ENCODE results near the gene KLK13. TPM values are rescaled to one million over a fixed set of nuclear protein-coding genes. Genes with fewer than 3 reads are reported as not detected.

The KLK13 gene
- total and polyA plus RNA-seq, 2 of the 13 experiments (the other 11 are each of a cell fraction or from before 2014, with no cell fraction given) = 0.09 TPM; not detected in 1

DNA sequence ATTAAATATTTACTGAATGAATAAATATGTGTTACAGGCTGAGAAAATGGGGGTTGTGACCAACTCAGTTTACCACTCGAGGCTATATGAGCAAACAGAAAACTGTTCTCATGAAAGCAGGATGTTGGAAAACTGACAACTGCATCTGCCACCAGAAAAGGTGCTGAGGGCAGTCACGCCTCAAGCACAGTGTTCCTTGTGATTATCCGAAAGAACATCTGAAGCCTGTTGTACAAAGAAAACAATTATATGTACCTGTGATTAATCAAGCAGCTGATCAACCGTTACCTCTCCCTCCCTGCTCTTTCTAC lies 6.2 kb upstream of the KLK13 start (continued):
- TF ChIP-seq, protein P1, sequence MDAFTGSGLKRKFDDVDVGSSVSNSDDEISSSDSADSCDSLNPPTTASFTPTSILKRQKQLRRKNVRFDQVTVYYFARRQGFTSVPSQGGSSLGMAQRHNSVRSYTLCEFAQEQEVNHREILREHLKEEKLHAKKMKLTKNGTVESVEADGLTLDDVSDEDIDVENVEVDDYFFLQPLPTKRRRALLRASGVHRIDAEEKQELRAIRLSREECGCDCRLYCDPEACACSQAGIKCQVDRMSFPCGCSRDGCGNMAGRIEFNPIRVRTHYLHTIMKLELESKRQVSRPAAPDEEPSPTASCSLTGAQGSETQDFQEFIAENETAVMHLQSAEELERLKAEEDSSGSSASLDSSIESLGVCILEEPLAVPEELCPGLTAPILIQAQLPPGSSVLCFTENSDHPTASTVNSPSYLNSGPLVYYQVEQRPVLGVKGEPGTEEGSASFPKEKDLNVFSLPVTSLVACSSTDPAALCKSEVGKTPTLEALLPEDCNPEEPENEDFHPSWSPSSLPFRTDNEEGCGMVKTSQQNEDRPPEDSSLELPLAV (CRISPR knock-in tag; conservative IDR thresholded peaks at IDR 0.05; ENCODE audit: low read depth) = no peak
- TF ChIP-seq, protein P2, sequence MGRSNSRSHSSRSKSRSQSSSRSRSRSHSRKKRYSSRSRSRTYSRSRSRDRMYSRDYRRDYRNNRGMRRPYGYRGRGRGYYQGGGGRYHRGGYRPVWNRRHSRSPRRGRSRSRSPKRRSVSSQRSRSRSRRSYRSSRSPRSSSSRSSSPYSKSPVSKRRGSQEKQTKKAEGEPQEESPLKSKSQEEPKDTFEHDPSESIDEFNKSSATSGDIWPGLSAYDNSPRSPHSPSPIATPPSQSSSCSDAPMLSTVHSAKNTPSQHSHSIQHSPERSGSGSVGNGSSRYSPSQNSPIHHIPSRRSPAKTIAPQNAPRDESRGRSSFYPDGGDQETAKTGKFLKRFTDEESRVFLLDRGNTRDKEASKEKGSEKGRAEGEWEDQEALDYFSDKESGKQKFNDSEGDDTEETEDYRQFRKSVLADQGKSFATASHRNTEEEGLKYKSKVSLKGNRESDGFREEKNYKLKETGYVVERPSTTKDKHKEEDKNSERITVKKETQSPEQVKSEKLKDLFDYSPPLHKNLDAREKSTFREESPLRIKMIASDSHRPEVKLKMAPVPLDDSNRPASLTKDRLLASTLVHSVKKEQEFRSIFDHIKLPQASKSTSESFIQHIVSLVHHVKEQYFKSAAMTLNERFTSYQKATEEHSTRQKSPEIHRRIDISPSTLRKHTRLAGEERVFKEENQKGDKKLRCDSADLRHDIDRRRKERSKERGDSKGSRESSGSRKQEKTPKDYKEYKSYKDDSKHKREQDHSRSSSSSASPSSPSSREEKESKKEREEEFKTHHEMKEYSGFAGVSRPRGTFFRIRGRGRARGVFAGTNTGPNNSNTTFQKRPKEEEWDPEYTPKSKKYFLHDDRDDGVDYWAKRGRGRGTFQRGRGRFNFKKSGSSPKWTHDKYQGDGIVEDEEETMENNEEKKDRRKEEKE (IDR thresholded peaks at IDR 0.05) = no peak

DNA sequence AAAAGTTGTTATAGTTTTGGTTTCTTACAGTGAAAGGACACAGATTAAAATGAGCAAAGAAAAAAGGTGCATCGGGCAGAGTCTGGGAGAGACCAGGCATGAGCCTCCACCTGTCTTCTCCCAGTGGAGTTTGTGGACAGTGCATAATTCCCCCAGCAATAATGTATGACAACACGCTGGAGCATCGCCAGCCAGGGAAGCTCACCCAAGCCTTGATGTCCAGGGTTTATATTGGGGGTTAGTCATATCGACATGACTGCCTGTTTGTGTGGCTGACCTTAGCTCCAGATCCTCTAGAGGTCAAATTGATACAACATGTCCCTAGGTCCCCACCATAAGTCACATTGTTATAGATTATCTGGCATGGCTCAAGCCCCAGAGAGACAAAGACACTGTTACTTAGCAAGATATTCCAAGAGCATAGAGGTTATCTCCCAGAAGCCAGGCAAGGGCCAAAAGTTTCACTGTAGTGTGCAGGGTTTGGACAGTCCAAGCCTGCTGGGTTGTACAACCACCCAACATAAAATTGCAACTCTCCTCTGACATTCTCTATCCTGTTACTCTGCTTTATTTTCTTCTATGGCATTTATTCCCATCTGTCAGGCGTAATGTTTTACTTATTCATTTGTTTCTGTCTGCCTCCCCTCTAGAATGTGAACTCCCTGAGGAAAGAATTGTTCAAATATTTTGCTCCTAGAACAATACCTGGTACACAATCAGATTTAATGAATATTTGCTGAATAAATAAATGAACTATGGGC lies 5.6 kb upstream of the KLK13 start:
- no peak overlapping the region for H3K27ac ChIP-seq (ENCODE audit: extremely low read length, insufficient read depth, low read length)
- in situ Hi-C loops (cut with HindIII; ENCODE audit: extremely low pct_ligation_motif_present, low pct_unique_long_range_greater_than_20kb) (no loop called here), intact Hi-C loops (cut with micrococcal nuclease; ENCODE audit: unreplicated experiment) (no loop called here)
- H3K79me2 ChIP-seq (ENCODE audit: insufficient read depth, low read length) = no peaks in the 10 kb centered on the region
- H3K4me2 ChIP-seq (ENCODE audit: low read depth, low read length) = no peak overlapping the region
- ATAC-seq (no peak), FAIRE-seq (no peak), DNase-seq (ENCODE audit: low spot score) (no peak)
- WGBS (ENCODE audit: low lambda C conversion rate) = 19% methylated on average over 3 of the region's 5 CpGs
- peaks cover 11% of the 10 kb centered on the region; the same call in 1 of the 2 replicates for H3K9me3 ChIP-seq (ENCODE audit: low read length)
- no peak overlapping the region for H3K4me3 ChIP-seq (replicated peaks in 1 of 3; ENCODE audit: insufficient read depth in 1 of 3, low read depth in 2 of 3, low read length in 3 of 3)
- peaks cover 0 to 3% of the 10 kb centered on the region in 2 experiments; a peak in 2 of 5 replicates for H3K27me3 ChIP-seq (ENCODE audit: control insufficient read depth in 1 of 2, insufficient read depth in 2 of 2, low read length in 2 of 2)
- H2AFZ ChIP-seq (ENCODE audit: low read length) = no peak overlapping the region
- no peak overlapping the region for H3K9ac ChIP-seq (ENCODE audit: insufficient read depth, low read depth, low read length)
- H4K20me1 ChIP-seq (ENCODE audit: insufficient read depth, low read length) = no peaks in the 10 kb centered on the region
- no TSS peak for BruUV-seq (replicated peaks)
- CTCF ChIA-PET (ENCODE audit: low intra/inter-chr PET ratio, low total read pairs) = no interaction called here
- no peaks in the 10 kb centered on the region for H3K36me3 ChIP-seq (replicated peaks in 1 of 2; ENCODE audit: control insufficient read depth in 1 of 2, insufficient read depth in 2 of 2, low read length in 2 of 2)
- no peaks in the 10 kb centered on the region for H3K4me1 ChIP-seq (ENCODE audit: insufficient read depth, low read length)
- POLR2A ChIA-PET = no interaction called here
- TF ChIP-seq SMAD1 (CRISPR knock-in tag; IDR thresholded peaks at IDR 0.05; ENCODE audit: borderline replicate concordance, low read depth) (no peak), ZNF776 (CRISPR knock-in tag; IDR thresholded peaks at IDR 0.05) (no peak), GTF3A (CRISPR knock-in tag; conservative IDR thresholded peaks at IDR 0.05) (no peak)
- TF ChIP-seq, protein P3, sequence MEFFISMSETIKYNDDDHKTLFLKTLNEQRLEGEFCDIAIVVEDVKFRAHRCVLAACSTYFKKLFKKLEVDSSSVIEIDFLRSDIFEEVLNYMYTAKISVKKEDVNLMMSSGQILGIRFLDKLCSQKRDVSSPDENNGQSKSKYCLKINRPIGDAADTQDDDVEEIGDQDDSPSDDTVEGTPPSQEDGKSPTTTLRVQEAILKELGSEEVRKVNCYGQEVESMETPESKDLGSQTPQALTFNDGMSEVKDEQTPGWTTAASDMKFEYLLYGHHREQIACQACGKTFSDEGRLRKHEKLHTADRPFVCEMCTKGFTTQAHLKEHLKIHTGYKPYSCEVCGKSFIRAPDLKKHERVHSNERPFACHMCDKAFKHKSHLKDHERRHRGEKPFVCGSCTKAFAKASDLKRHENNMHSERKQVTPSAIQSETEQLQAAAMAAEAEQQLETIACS (CRISPR knock-in tag; IDR thresholded peaks at IDR 0.05) = no peak
- TF ChIP-seq, protein P4, sequence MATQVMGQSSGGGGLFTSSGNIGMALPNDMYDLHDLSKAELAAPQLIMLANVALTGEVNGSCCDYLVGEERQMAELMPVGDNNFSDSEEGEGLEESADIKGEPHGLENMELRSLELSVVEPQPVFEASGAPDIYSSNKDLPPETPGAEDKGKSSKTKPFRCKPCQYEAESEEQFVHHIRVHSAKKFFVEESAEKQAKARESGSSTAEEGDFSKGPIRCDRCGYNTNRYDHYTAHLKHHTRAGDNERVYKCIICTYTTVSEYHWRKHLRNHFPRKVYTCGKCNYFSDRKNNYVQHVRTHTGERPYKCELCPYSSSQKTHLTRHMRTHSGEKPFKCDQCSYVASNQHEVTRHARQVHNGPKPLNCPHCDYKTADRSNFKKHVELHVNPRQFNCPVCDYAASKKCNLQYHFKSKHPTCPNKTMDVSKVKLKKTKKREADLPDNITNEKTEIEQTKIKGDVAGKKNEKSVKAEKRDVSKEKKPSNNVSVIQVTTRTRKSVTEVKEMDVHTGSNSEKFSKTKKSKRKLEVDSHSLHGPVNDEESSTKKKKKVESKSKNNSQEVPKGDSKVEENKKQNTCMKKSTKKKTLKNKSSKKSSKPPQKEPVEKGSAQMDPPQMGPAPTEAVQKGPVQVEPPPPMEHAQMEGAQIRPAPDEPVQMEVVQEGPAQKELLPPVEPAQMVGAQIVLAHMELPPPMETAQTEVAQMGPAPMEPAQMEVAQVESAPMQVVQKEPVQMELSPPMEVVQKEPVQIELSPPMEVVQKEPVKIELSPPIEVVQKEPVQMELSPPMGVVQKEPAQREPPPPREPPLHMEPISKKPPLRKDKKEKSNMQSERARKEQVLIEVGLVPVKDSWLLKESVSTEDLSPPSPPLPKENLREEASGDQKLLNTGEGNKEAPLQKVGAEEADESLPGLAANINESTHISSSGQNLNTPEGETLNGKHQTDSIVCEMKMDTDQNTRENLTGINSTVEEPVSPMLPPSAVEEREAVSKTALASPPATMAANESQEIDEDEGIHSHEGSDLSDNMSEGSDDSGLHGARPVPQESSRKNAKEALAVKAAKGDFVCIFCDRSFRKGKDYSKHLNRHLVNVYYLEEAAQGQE (IDR thresholded peaks at IDR 0.05; ENCODE audit: borderline replicate concordance in 1 of 2, low read depth in 1 of 2, low read length in 2 of 2) = no peak
- TF ChIP-seq, protein P5, sequence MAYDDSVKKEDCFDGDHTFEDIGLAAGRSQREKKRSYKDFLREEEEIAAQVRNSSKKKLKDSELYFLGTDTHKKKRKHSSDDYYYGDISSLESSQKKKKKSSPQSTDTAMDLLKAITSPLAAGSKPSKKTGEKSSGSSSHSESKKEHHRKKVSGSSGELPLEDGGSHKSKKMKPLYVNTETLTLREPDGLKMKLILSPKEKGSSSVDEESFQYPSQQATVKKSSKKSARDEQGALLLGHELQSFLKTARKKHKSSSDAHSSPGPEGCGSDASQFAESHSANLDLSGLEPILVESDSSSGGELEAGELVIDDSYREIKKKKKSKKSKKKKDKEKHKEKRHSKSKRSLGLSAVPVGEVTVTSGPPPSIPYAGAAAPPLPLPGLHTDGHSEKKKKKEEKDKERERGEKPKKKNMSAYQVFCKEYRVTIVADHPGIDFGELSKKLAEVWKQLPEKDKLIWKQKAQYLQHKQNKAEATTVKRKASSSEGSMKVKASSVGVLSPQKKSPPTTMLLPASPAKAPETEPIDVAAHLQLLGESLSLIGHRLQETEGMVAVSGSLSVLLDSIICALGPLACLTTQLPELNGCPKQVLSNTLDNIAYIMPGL (CRISPR knock-in tag; IDR thresholded peaks at IDR 0.05; ENCODE audit: borderline replicate concordance in 1 of 2, low read depth in 1 of 2) = no peak
